GM18507 (cell line): Measurements from ENCODE around the gene WDR18.
"Not testable (repeated sequence)": the region's sequence is repeated elsewhere in the genome, so short reads cannot be mapped to it uniquely, and the experiment has no call there.

Source experiments
- DNase-seq: peaks from one replicate; pipeline ENCODE4 v3.0.0; 2011; ENCODE audit warnings: low read depth; ENCODE audit not compliant: insufficient read length; ENCODE audit errors: extremely low spot score
- FAIRE-seq: peaks from 2 replicates; lab custom pipeline; 2011; peaks lifted over from hg19 to GRCh38; lab: Jason Lieb, UNC

The WDR18 gene

GRCh38 chr19:1015782-1016646, 31.9 kb downstream of the WDR18 start:
- no peak for FAIRE-seq

GRCh38 chr19:1016647-1017114, 32.5 kb downstream of the WDR18 start:
- no peak for FAIRE-seq

More at GRCh38 chr19:1015782-1016646, 31.9 kb downstream of the WDR18 start:
- no peak for DNase-seq

GRCh38 chr19:1017115-1017905, 33.2 kb downstream of the WDR18 start:
- FAIRE-seq (peak; percentile 5), DNase-seq (no peak)

More at GRCh38 chr19:1016647-1017114, 32.5 kb downstream of the WDR18 start:
- DNase-seq, result no peak

GRCh38 chr19:1017906-1018305, 33.8 kb downstream of the WDR18 start:
- DNase-seq (no peak), FAIRE-seq (no peak)

GRCh38 chr19:1018393-1018792, 34.2 kb downstream of the WDR18 start:
- DNase-seq, result no peak

GRCh38 chr19:1018932-1019615, 34.9 kb downstream of the WDR18 start:
- DNase-seq, result no peak
- no peak for FAIRE-seq

More at GRCh38 chr19:1018393-1018792, 34.2 kb downstream of the WDR18 start:
- FAIRE-seq, result no peak

- FAIRE-seq, result no peak
- no peak for DNase-seq
These were observed 35.4 kb downstream of the WDR18 start for GRCh38 chr19:1019616-1019961.

GRCh38 chr19:1019980-1020867, 36.1 kb downstream of the WDR18 start:
- peak; percentile 24 for FAIRE-seq

GRCh38 chr19:1020868-1021425, 36.8 kb downstream of the WDR18 start, which contains the start of gene TMEM259:
Gene TMEM259 (minus strand): TSS chr19:1021123. CDS start chr19:1020996, 127 bp downstream.
- DNase-seq, result peak; percentile 91
- FAIRE-seq, result peak; percentile 97

More at GRCh38 chr19:1019980-1020867, 36.1 kb downstream of the WDR18 start:
- DNase-seq, result no peak

- FAIRE-seq, result not testable (repeated sequence)
These were observed 39.7 kb downstream of the WDR18 start for GRCh38 chr19:1023883-1024188.

GRCh38 chr19:1025080-1025479, 40.9 kb downstream of the WDR18 start:
- FAIRE-seq, DNase-seq: not testable (repeated sequence)

More at GRCh38 chr19:1023883-1024188, 39.7 kb downstream of the WDR18 start:
- DNase-seq, result not testable (repeated sequence)

GRCh38 chr19:1025960-1026782, 42.0 kb downstream of the WDR18 start, which contains the start of gene CNN2:
Gene CNN2 (plus strand): TSS chr19:1026608. CDS start chr19:1026662, 54 bp downstream.
- DNase-seq, result peak; percentile 64
- FAIRE-seq, result peak; percentile 77

- DNase-seq (no peak), FAIRE-seq (peak; percentile 36)
These were observed 42.9 kb downstream of the WDR18 start for GRCh38 chr19:1026783-1027649.

- no peak for FAIRE-seq
- no peak for DNase-seq
These were observed 43.5 kb downstream of the WDR18 start for GRCh38 chr19:1027650-1028061.

- no peak for DNase-seq
These were observed 44.1 kb downstream of the WDR18 start for GRCh38 chr19:1028062-1028926.

More at GRCh38 chr19:1028062-1028926, 44.1 kb downstream of the WDR18 start:
- FAIRE-seq, result peak; percentile 69
